Activated CD4-positive, CD25-positive, alpha-beta regulatory T cell treated with anti-CD3 and anti-CD28 coated beads, Interleukin-2, amount 50 U/mL, for 24 hours (primary cell): ENCODE results near the gene RFX7.
"Not testable (repeated sequence)": the region's sequence is repeated elsewhere in the genome, so short reads cannot be mapped to it uniquely, and the experiment has no call there.

Source experiments
- ATAC-seq, 2 donors: fragments of 150-1000 bp; cut with Tn5 transposase; one replicate each; pipeline ENCODE4 v1.10.0; 2021; ENCODE audit warnings: mild to moderate bottlenecking in 1 of 2, moderate library complexity in 1 of 2

RFX7 gene

GRCh38 chr15:56243163-56244037 lies at the start of gene RFX7:
TSS of gene RFX7 (minus strand) at chr15:56243879. CDS start at chr15:56243285, 594 bp downstream.
- peak; percentile 79 to 81 for ATAC-seq

- no peak for ATAC-seq
These were observed 49.1 kb upstream of the RFX7 start for GRCh38 chr15:56292546-56293316.

- ATAC-seq: no peak
These were observed 48.1 kb upstream of the RFX7 start for GRCh38 chr15:56291741-56292140.

- ATAC-seq: no peak
These were observed 42.5 kb upstream of the RFX7 start for GRCh38 chr15:56286213-56286612.

GRCh38 chr15:56281145-56281544 lies 37.5 kb upstream of the RFX7 start:
- no peak for ATAC-seq

- no peak for ATAC-seq
These were observed 30.0 kb upstream of the RFX7 start for GRCh38 chr15:56273724-56274123.

GRCh38 chr15:56272454-56272853 lies 28.8 kb upstream of the RFX7 start:
- no peak for ATAC-seq

- not testable (repeated sequence) for ATAC-seq
These were observed 22.8 kb upstream of the RFX7 start for GRCh38 chr15:56266465-56266864.

GRCh38 chr15:56261854-56262509 lies 18.3 kb upstream of the RFX7 start:
- no peak for ATAC-seq

- ATAC-seq: not testable (repeated sequence)
These were observed 13.6 kb upstream of the RFX7 start for GRCh38 chr15:56257306-56257705.

- no peak for ATAC-seq
These were observed 10.6 kb upstream of the RFX7 start for GRCh38 chr15:56254265-56254664.

GRCh38 chr15:56252386-56252785 lies 8.7 kb upstream of the RFX7 start:
- ATAC-seq: no peak

GRCh38 chr15:56251315-56252095 lies 7.8 kb upstream of the RFX7 start:
- ATAC-seq: no peak

GRCh38 chr15:56250626-56251025 lies 6.9 kb upstream of the RFX7 start:
- no peak for ATAC-seq

- no peak for ATAC-seq
These were observed 5.4 kb upstream of the RFX7 start for GRCh38 chr15:56249092-56249491.

GRCh38 chr15:56248311-56248992 lies 4.8 kb upstream of the RFX7 start:
- no peak for ATAC-seq

- no peak for ATAC-seq
These were observed 3.6 kb upstream of the RFX7 start for GRCh38 chr15:56247266-56247665.

GRCh38 chr15:56245871-56246814 lies 2.5 kb upstream of the RFX7 start:
- peak; percentile 72 to 77 for ATAC-seq

GRCh38 chr15:56244811-56245576 lies 1.3 kb upstream of the RFX7 start:
- no peak for ATAC-seq
